ENCODE results near the gene WDR93. TPM values are rescaled to one million over a fixed set of nuclear protein-coding genes. Genes with fewer than 3 reads are reported as not detected.

The WDR93 gene
- total RNA-seq, 1 experiment from 2014 or later: 1.5 TPM

Other genes starting within 250 kb of the WDR93 start
- not detected in 2 replicates for gene RHCG, start 194.2 kb upstream of the WDR93 start, total RNA-seq (2014; rRNA removed; shearing (Covaris generic); ENCODE audit: low replicate concordance)
- 6.2 and 7.5 TPM in 2 replicates for gene TICRR, start 115.3 kb upstream of the WDR93 start, total RNA-seq (2014; rRNA removed; shearing (Covaris generic); ENCODE audit: low replicate concordance)
- not detected in 2 replicates for gene KIF7, start 35.3 kb upstream of the WDR93 start, total RNA-seq (2014; rRNA removed; shearing (Covaris generic); ENCODE audit: low replicate concordance)
- gene PLIN1, start 11.4 kb upstream of the WDR93 start, total RNA-seq (2014; rRNA removed; shearing (Covaris generic); ENCODE audit: low replicate concordance): not detected in 2 replicates
- 9.8 and 12.6 TPM in 2 replicates for gene PEX11A, start 57 bp upstream of the WDR93 start, total RNA-seq (2014; rRNA removed; shearing (Covaris generic); ENCODE audit: low replicate concordance)
- gene MESP1, start 60.4 kb downstream of the WDR93 start, total RNA-seq (2014; rRNA removed; shearing (Covaris generic); ENCODE audit: low replicate concordance): 2.1 and 4.7 TPM in 2 replicates
- 0.43 and 1.4 TPM in 2 replicates for gene MESP2, start 85.5 kb downstream of the WDR93 start, total RNA-seq (2014; rRNA removed; shearing (Covaris generic); ENCODE audit: low replicate concordance)
- not detected in 2 replicates for gene ANPEP, start 124.0 kb downstream of the WDR93 start, total RNA-seq (2014; rRNA removed; shearing (Covaris generic); ENCODE audit: low replicate concordance)
- gene AP3S2, start 203.2 kb downstream of the WDR93 start, total RNA-seq (2014; rRNA removed; shearing (Covaris generic); ENCODE audit: low replicate concordance): 94.2 and 123 TPM in 2 replicates
- 10.8 and 16.4 TPM in 2 replicates for gene ARPIN, start 222.1 kb downstream of the WDR93 start, total RNA-seq (2014; rRNA removed; shearing (Covaris generic); ENCODE audit: low replicate concordance)